Heart right ventricle (tissue), 16 donors: ENCODE results near the gene INTS4. TPM values are rescaled to one million over a fixed set of nuclear protein-coding genes. Genes with fewer than 3 reads are reported as not detected.
A peak's percentile ranks its signal among the peaks of the same experiment; 100 is the strongest.

Experiments used
- ATAC-seq, 8 donors: fragments of 200-7000 bp; cut with Tn5 transposase; one replicate each; pipeline ENCODE4 v1.9.1; 2020; ENCODE audit warnings: mild to moderate bottlenecking in 8 of 8, moderate library complexity in 8 of 8, moderate number of reproducible peaks in 1 of 8
- DNase-seq, 2 donors: peaks; one replicate each; pipeline ENCODE4 v3.0.0-alpha.2; 2020
- H3K27ac ChIP-seq, 10 donors: fragments of 200-600 bp; sonication (generic) in 2 of 10; one replicate each; pipeline versions ENCODE4 v1.5.0 to v1.8.0; 2020 to 2022; ENCODE audit warnings: mild to moderate bottlenecking in 3 of 10
- H3K27me3 ChIP-seq, 7 donors: fragments of 200-600 bp; one replicate each; pipeline ENCODE4 v1.8.0; 2021 to 2022; ENCODE audit warnings: mild to moderate bottlenecking in 2 of 7
- H3K36me3 ChIP-seq, 9 donors: fragments of 200-600 bp; sonication (generic) in 1 of 9; one replicate each; pipeline versions ENCODE4 v1.5.0 to v1.8.0; 2020 to 2022; ENCODE audit warnings: mild to moderate bottlenecking in 2 of 9
- H3K4me1 ChIP-seq, 9 donors: fragments of 200-600 bp; sonication (generic) in 1 of 9; one replicate each; pipeline versions ENCODE4 v1.5.0 to v1.8.0; 2020 to 2022; ENCODE audit warnings: mild to moderate bottlenecking in 4 of 9
- H3K4me3 ChIP-seq, 10 donors: fragments of 200-600 bp; sonication (generic) in 2 of 10; one replicate each; pipeline versions ENCODE4 v1.5.0 to v1.8.0; 2020 to 2022; ENCODE audit warnings: mild to moderate bottlenecking in 7 of 10, moderate library complexity in 2 of 10
- H3K9me3 ChIP-seq, 11 donors: fragments of 200-600 bp in 10 of 11; sonication (generic) in 2 of 11; one replicate each; pipeline versions ENCODE4 v1.5.0 to v1.8.0; 2013 to 2022; ENCODE audit warnings: mild to moderate bottlenecking in 2 of 11, control low read depth in 1 of 11, moderate library complexity in 1 of 11
- WGBS, 2 donors: extraction: QIAGEN DNeasy Blood & Tissue Kit; methylation state at CpG; one replicate each; pipeline ENCODE4 v1.1.7; 2013; ENCODE audit warnings: inconsistent platforms in 1 of 2; 5-methylcytosine and 5-hydroxymethylcytosine counted together
- intact Hi-C, 10 donors: fragments of 100-400 bp; cut with DNase I; formaldehyde crosslinking; loops; one replicate each; pipeline versions ENCODE4 v1.11.1 to v1.14.2; 2022
- polyA plus RNA-seq, 2 donors: library from polyadenylated mRNA; stranded (reverse); fragments of 200-250 nt; gene quantifications; one replicate each; pipeline ENCODE4 v1.2.3, GENCODE V29; 2013
- total RNA-seq, 10 donors: library from RNA; stranded (reverse); fragmentation: NEBNext Ultra II Directional in 3 of 10; extraction: Animal tissue kit (Norgen Biotek cat#: 25700) in 3 of 10; gene quantifications; one replicate each; pipeline versions ENCODE4 v1.2.1 to v1.2.4, GENCODE V29; 2021 to 2023
- TF ChIP-seq, protein P1 (sequence below), 9 donors: fragments of 200-600 bp; sonication (generic) in 2 of 9; IDR thresholded peaks; one replicate each; pipeline versions ENCODE4 v1.5.0 to v1.8.0; 2021 to 2022; ENCODE audit warnings: antibody characterized with exemption in 9 of 9, mild to moderate bottlenecking in 5 of 9, moderate library complexity in 1 of 9
- donor health status: Arrhythmogenic right ventricular cardiomyopathy.
- donor health status: ischemic (EF 13 %, LVEDD 7.1; RV severe dilation, severe dysfunction).
- donor health status: healthy with polysubstance abuse.
- donor health status: DM: no; HTN: yes; CAD: no.
- donor health status: DM: no; HTN: no; CAD: no.
- donor health status: ischemic (EF 25% LVEDD 6.9; RV normal size, moderate dysfunction).
- donor health status: ischemic (EF 25% LVEDD 5.7; RV mildly dilated, moderate dysfunction).
- donor health status: healthy.
- donor health status: DM: yes; HTN: yes; CAD: no.
- donor health status: Ischemic cardiomyopathy.
- donor health status: ischemic (EF 35%, LVEDD 5.7; RV mildly dilated, moderate dysfunction).
- donor health status: nonischemic (EF 11% LVEDD 7.7; RV severe dilation, severe dysfunction).
- donor health status: DM: yes; HTN: yes; CAD: no.
- donor health status: PGD.
- donor health status: ischemic (EF 29% LVEDD 5.4; RV normal size, mild dysfunction).
- donor health status: nonischemic (EF 23%, LVEDD 6.1; RV moderate dilation, normal function).

The INTS4 gene
- total and polyA plus RNA-seq, 12 donors: 12.2 to 20.2 (median 16.1) TPM

GRCh38 chr11:78037825-78038620 is 43.6 kb upstream of the INTS4 start:
- intact Hi-C loops: loop anchor here in 1 of 10 donors (10.0 kb wide), 1 partner anchor 57 kb away; no protein-coding TSS in a partner anchor
- peaks cover 0 to 22% (median 10%) of the 10 kb centered on the region in 9 donors for H3K4me1 ChIP-seq
- H3K27ac ChIP-seq: no peak overlapping the region
- TF ChIP-seq, protein P1, sequence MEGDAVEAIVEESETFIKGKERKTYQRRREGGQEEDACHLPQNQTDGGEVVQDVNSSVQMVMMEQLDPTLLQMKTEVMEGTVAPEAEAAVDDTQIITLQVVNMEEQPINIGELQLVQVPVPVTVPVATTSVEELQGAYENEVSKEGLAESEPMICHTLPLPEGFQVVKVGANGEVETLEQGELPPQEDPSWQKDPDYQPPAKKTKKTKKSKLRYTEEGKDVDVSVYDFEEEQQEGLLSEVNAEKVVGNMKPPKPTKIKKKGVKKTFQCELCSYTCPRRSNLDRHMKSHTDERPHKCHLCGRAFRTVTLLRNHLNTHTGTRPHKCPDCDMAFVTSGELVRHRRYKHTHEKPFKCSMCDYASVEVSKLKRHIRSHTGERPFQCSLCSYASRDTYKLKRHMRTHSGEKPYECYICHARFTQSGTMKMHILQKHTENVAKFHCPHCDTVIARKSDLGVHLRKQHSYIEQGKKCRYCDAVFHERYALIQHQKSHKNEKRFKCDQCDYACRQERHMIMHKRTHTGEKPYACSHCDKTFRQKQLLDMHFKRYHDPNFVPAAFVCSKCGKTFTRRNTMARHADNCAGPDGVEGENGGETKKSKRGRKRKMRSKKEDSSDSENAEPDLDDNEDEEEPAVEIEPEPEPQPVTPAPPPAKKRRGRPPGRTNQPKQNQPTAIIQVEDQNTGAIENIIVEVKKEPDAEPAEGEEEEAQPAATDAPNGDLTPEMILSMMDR (IDR thresholded peaks at IDR 0.05): no peak
- peak in 1 of 8 donors; percentile 37 for ATAC-seq
- no peak overlapping the region for H3K4me3 ChIP-seq
- no peaks in the 10 kb centered on the region for H3K9me3 ChIP-seq
- H3K27me3 ChIP-seq: no peaks in the 10 kb centered on the region
- WGBS, 2 donors: 84 to 85% methylated on average over 9 of the region's 9 CpGs
- DNase-seq: no peak
- H3K36me3 ChIP-seq: no peaks in the 10 kb centered on the region

- H3K4me1 ChIP-seq: peaks cover 0 to 22% (median 10%) of the 10 kb centered on the region in 9 donors
- ATAC-seq: peak in 1 of 8 donors; percentile 36
- no peaks in the 10 kb centered on the region for H3K9me3 ChIP-seq
- H3K4me3 ChIP-seq: no peak overlapping the region
- intact Hi-C loops: loop anchor here in 1 of 10 donors (10.0 kb wide), 1 partner anchor 58 kb away; no protein-coding TSS in a partner anchor
- DNase-seq: no peak
- H3K27me3 ChIP-seq: no peaks in the 10 kb centered on the region
- TF ChIP-seq, protein P1 (IDR thresholded peaks at IDR 0.05): no peak
- 70 to 71% methylated on average over 3 of the region's 3 CpGs for WGBS, 2 donors
- H3K27ac ChIP-seq: no peak overlapping the region
- no peaks in the 10 kb centered on the region for H3K36me3 ChIP-seq
Observed at GRCh38 chr11:78037056-78037455, 42.6 kb upstream of the INTS4 start.

DNA sequence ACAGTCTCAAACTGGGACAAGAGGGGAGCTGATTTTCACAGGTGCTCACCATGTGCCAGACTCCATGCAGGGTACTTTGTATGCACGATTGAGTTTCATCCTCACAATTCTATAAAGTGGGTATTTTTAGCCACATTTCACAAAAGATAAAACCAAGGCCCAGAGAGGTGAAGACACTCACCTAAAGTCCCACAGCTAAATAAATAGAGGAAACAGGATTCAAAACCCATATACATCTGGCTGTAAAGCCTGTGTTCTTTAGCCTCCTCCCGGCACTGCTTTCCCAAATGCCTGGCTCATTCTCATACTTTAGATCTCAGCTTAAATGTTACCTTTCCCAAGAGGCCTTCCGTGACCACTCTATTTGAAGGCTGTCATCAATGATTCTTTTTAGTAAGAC is 41.8 kb upstream of the INTS4 start:
- no peak for DNase-seq
- 87 to 91% methylated on average over 3 of the region's 3 CpGs for whole genome bisulfite sequencing, 2 donors
- TF ChIP-seq, protein P1 (IDR thresholded peaks at IDR 0.05): no peak
- no peak overlapping the region for H3K27ac ChIP-seq
- H3K4me3 ChIP-seq: no peak overlapping the region
- intact Hi-C loops: loop anchor here in 1 of 10 donors (10.0 kb wide), 1 partner anchor 58 kb away; no protein-coding TSS in a partner anchor
- no peaks in the 10 kb centered on the region for H3K9me3 ChIP-seq
- no peaks in the 10 kb centered on the region for H3K27me3 ChIP-seq
- H3K4me1 ChIP-seq: peaks cover 0 to 22% (median 10%) of the 10 kb centered on the region in 9 donors
- ATAC-seq: no peak
- no peaks in the 10 kb centered on the region for H3K36me3 ChIP-seq

- Histone ChIP-seq H3K4me1 (peaks cover 0 to 16% (median 12%) of the 10 kb centered on the region in 9 donors), H3K9me3 (no peaks in the 10 kb centered on the region), H3K27ac (no peak overlapping the region), H3K36me3 (no peaks in the 10 kb centered on the region), H3K4me3 (no peak overlapping the region), H3K27me3 (no peaks in the 10 kb centered on the region)
- no peak for DNase-seq
- TF ChIP-seq, protein P1 (IDR thresholded peaks at IDR 0.05): no peak
- 68 to 74% methylated on average over 10 of the region's 10 CpGs for WGBS, 2 donors
- intact Hi-C loops: loop anchor here in 1 of 10 donors (10.0 kb wide), 1 partner anchor 60 kb away; no protein-coding TSS in a partner anchor
- no peak for ATAC-seq
Observed at GRCh38 chr11:78034623-78035022, 40.2 kb upstream of the INTS4 start.
